Caco-2 (cell line): ENCODE measurements around the gene GPR157. TPM values are rescaled to one million over a fixed set of nuclear protein-coding genes. Genes with fewer than 3 reads are reported as not detected.

Source experiments
- BruUV-seq: library from RNA; stranded (reverse); fragments of 400-500 nt; replicated peaks from 2 replicates; lab custom pipeline; 2021; lab: Mats Ljungman, UMichigan
- CTCF ChIA-PET: fragments of 300-600 bp; sonication (Branson Sonifier 250); formaldehyde crosslinking; loops from one replicate; lab custom pipeline; 2022; ENCODE audit warnings: antibody characterized with exemption; lab: Charles Lee
- POLR2A ChIA-PET: fragments of 300-600 bp; sonication (Branson Sonifier 250); formaldehyde crosslinking; loops from one replicate; lab custom pipeline; 2022; ENCODE audit warnings: antibody characterized with exemption; lab: Charles Lee
- DNase-seq, 2 experiments: peaks; one replicate each; pipeline versions ENCODE4 v3.0.0 to v3.0.0-alpha.2; 2020 to 2022
- H3K27me3 ChIP-seq: replicated peaks from 2 replicates; pipeline ENCODE4 v1.6.0; 2011; ENCODE audit warnings: low read length; ENCODE audit not compliant: control insufficient read depth, insufficient read depth
- H3K36me3 ChIP-seq: 2 replicates; pipeline ENCODE4 v1.5.1; 2011; ENCODE audit warnings: low read length; ENCODE audit not compliant: control insufficient read depth, insufficient read depth
- H3K4me1 ChIP-seq: fragments of 250-450 bp; sonication (Bioruptor Pico); 2 replicates; pipeline ENCODE4 v1.5.1; 2020; ENCODE audit warnings: mild to moderate bottlenecking
- H3K4me3 ChIP-seq: 2 replicates; pipeline ENCODE4 v1.5.1; 2011; ENCODE audit warnings: low read depth, mild to moderate bottlenecking, control low read depth, low read length
- H3K9me3 ChIP-seq: fragments of 250-450 bp; sonication (Bioruptor Pico); 2 replicates; pipeline ENCODE4 v1.5.1; 2020; ENCODE audit warnings: mild to moderate bottlenecking, moderate library complexity
- H3K27ac Mint-ChIP-seq: one replicate; pipeline ENCODE4 v1.8.0; 2022; ENCODE audit warnings: mixed read lengths; ENCODE audit not compliant: unreplicated experiment
- H3K27me3 Mint-ChIP-seq: one replicate; pipeline ENCODE4 v1.8.0; 2022; ENCODE audit warnings: mixed read lengths; ENCODE audit not compliant: insufficient read depth, unreplicated experiment
- H3K36me3 Mint-ChIP-seq: one replicate; pipeline ENCODE4 v1.8.0; 2022; ENCODE audit warnings: mild to moderate bottlenecking, mixed read lengths; ENCODE audit not compliant: insufficient read depth, unreplicated experiment
- H3K4me1 Mint-ChIP-seq: one replicate; pipeline ENCODE4 v1.8.0; 2022; ENCODE audit warnings: low read depth, mixed read lengths; ENCODE audit not compliant: unreplicated experiment
- H3K4me3 Mint-ChIP-seq: one replicate; pipeline ENCODE4 v1.8.0; 2022; ENCODE audit warnings: mild to moderate bottlenecking, moderate library complexity, mixed read lengths; ENCODE audit not compliant: unreplicated experiment
- H3K9me3 Mint-ChIP-seq: one replicate; pipeline ENCODE4 v1.8.0; 2022; ENCODE audit warnings: mixed read lengths; ENCODE audit not compliant: unreplicated experiment
- intact Hi-C: fragments of 100-400 bp; cut with micrococcal nuclease; formaldehyde crosslinking; loops from one replicate; pipeline ENCODE4 v1.10.0; 2022; ENCODE audit not compliant: unreplicated experiment
- total RNA-seq: library from RNA; stranded (reverse); gene quantifications from 2 replicates; pipeline ENCODE4 v1.2.3, GENCODE V29; 2022
- TF ChIP-seq, protein P1 (sequence below), 2 experiments: fragments of 200-600 bp in 1 of 2; IDR thresholded peaks; 1 replicate in 1 of 2; 2 replicates in 1 of 2; pipeline versions ENCODE4 v1.5.1 to v1.8.0; 2011 to 2022; ENCODE audit warnings: antibody characterized with exemption in 1 of 2, control low read depth in 1 of 2, inconsistent platforms in 1 of 2, low read depth in 1 of 2, low read length in 1 of 2, mild to moderate bottlenecking in 1 of 2, moderate library complexity in 1 of 2; ENCODE audit not compliant: insufficient read depth in 1 of 2, severe bottlenecking in 1 of 2, unreplicated experiment in 1 of 2

Gene GPR157
- total RNA-seq, 1 experiment from 2014 or later = 17.2 TPM

DNA sequence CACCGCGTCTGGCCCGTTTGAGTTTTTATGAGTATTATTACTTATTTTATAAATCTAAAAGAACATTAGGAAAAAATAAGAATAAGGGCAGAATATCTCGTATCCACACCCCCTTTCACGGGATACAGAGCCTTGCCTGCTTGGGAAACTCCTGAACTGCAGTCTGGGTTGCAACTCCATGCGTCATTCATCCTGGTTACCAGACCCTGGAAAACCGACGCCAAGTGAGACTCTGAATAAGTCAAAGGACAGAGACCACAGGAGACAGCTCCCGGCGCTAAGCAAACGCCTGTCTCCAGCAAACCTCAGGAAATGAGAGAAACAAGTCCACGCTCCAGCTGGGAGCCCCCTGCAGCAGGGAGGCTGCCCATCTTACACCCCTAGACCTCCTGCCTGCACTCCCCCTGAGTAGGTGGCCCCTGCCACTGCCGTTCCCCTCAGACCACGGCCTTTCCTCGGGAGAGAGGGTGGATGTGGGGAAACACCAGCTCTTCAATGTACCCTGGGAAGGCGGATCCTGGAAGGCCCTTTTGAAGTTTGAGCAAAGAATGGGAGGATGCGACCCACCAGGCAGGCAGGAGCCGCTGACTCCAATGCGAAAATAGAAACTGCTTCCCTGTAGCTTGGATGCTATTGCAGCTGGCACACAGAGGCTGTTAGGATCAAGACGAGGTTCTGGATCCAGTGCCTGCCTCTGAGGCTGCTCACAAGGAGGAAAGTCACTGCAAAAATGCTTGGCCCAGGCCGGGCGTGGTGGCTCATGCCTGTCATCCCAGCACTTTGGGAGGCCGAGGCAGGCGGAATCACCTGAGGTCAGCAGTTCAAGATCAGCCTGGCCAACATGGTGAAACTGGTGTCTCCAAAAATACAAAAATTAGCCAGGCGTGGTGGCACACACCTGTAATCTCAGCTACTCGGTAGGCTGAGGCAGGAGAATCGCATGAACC lies 37.7 kb upstream of the GPR157 start:
- H3K4me1 ChIP-seq = peaks cover 24% of the 10 kb centered on the region
- POLR2A ChIA-PET = interaction anchor here (0.7 kb wide), 1 partner anchor 134 kb away, joined by 7 read pairs; no protein-coding TSS in a partner anchor
- no peaks in the 10 kb centered on the region for H3K9me3 ChIP-seq
- no peaks in the 10 kb centered on the region for H3K9me3 Mint-ChIP-seq
- TF ChIP-seq, protein P1, sequence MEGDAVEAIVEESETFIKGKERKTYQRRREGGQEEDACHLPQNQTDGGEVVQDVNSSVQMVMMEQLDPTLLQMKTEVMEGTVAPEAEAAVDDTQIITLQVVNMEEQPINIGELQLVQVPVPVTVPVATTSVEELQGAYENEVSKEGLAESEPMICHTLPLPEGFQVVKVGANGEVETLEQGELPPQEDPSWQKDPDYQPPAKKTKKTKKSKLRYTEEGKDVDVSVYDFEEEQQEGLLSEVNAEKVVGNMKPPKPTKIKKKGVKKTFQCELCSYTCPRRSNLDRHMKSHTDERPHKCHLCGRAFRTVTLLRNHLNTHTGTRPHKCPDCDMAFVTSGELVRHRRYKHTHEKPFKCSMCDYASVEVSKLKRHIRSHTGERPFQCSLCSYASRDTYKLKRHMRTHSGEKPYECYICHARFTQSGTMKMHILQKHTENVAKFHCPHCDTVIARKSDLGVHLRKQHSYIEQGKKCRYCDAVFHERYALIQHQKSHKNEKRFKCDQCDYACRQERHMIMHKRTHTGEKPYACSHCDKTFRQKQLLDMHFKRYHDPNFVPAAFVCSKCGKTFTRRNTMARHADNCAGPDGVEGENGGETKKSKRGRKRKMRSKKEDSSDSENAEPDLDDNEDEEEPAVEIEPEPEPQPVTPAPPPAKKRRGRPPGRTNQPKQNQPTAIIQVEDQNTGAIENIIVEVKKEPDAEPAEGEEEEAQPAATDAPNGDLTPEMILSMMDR (IDR thresholded peaks at IDR 0.05; ENCODE audit: insufficient read depth in 1 of 2, low read depth in 1 of 2, low read length in 1 of 2, severe bottlenecking in 1 of 2, unreplicated experiment in 1 of 2) = no peak
- H3K27me3 Mint-ChIP-seq = no peaks in the 10 kb centered on the region
- peaks cover 9% of the 10 kb centered on the region for H3K4me1 Mint-ChIP-seq
- H3K27ac Mint-ChIP-seq = no peak overlapping the region
- BruUV-seq = no TSS peak
- H3K4me3 ChIP-seq = no peak overlapping the region
- no peak for DNase-seq
- no peaks in the 10 kb centered on the region for H3K27me3 ChIP-seq
- H3K4me3 Mint-ChIP-seq = no peak overlapping the region
- intact Hi-C loops = no loop called here
- no peaks in the 10 kb centered on the region for H3K36me3 ChIP-seq
- H3K36me3 Mint-ChIP-seq = peaks cover 12% of the 10 kb centered on the region
- CTCF ChIA-PET = interaction anchor here (0.7 kb wide), 1 partner anchor 20 kb away, joined by 9 read pairs; no protein-coding TSS in a partner anchor

- Mint-ChIP-seq H3K4me3 (no peak overlapping the region), H3K9me3 (no peaks in the 10 kb centered on the region), H3K36me3 (peaks cover 16% of the 10 kb centered on the region), H3K27ac (no peak overlapping the region), H3K27me3 (no peaks in the 10 kb centered on the region), H3K4me1 (peaks cover 11% of the 10 kb centered on the region)
- DNase-seq = no peak
- Histone ChIP-seq H3K27me3 (no peaks in the 10 kb centered on the region), H3K4me3 (no peak overlapping the region), H3K9me3 (no peaks in the 10 kb centered on the region), H3K4me1 (peaks cover 24% of the 10 kb centered on the region), H3K36me3 (no peaks in the 10 kb centered on the region)
- intact Hi-C loops = no loop called here
- ChIA-PET CTCF (no interaction called here), POLR2A (no interaction called here)
- BruUV-seq = no TSS peak
- TF ChIP-seq, protein P1 (IDR thresholded peaks at IDR 0.05; ENCODE audit: insufficient read depth in 1 of 2, low read depth in 1 of 2, low read length in 1 of 2, severe bottlenecking in 1 of 2, unreplicated experiment in 1 of 2) = no peak
These were observed 36.5 kb upstream of the GPR157 start for GRCh38 chr1:9165396-9165795.

DNA sequence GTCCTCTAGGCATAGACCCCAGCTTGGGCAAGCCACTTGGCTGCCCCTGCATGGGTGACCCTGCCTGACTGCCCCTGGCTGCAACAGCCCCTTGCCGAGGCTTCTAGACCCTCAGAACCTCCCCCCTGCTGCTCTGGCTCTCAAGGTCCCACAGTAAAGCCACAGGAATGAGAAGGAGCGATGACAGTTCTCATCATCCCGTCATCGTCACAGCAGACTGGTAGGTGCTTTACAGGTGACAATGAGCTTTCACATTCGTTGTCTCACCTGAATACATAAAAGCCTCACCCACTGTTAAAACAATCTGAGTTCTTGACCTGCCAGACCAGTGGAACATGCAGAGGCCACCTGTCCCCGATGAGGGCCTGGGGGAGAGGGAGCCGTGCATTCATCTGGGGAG lies 36.0 kb upstream of the GPR157 start:
- Mint-ChIP-seq H3K4me3 (no peak overlapping the region), H3K27me3 (no peaks in the 10 kb centered on the region), H3K36me3 (peaks cover 16% of the 10 kb centered on the region), H3K9me3 (no peaks in the 10 kb centered on the region), H3K27ac (peak overlapping the region; percentile 45), H3K4me1 (peaks cover 11% of the 10 kb centered on the region)
- no peak for DNase-seq
- ChIA-PET CTCF (no interaction called here), POLR2A (no interaction called here)
- intact Hi-C loops = no loop called here
- H3K9me3 ChIP-seq = no peaks in the 10 kb centered on the region
- H3K27me3 ChIP-seq = no peaks in the 10 kb centered on the region
- no peak overlapping the region for H3K4me3 ChIP-seq
- H3K36me3 ChIP-seq = no peaks in the 10 kb centered on the region
- TF ChIP-seq, protein P1 (IDR thresholded peaks at IDR 0.05; ENCODE audit: insufficient read depth in 1 of 2, low read depth in 1 of 2, low read length in 1 of 2, severe bottlenecking in 1 of 2, unreplicated experiment in 1 of 2) = no peak
- peaks cover 24% of the 10 kb centered on the region for H3K4me1 ChIP-seq
- no TSS peak for BruUV-seq
